Stromal cell of bone marrow (primary cell): ENCODE results near the gene TICAM2.

Experiments used
- DNase-seq: peaks from one replicate; pipeline ENCODE4 v3.0.0-alpha.2; 2012; ENCODE audit warnings: low read depth

The TICAM2 gene

GRCh38 chr5:115531787-115532367 lies 70.4 kb downstream of the TICAM2 start:
- no peak for DNase-seq

GRCh38 chr5:115531380-115531779 lies 70.9 kb downstream of the TICAM2 start:
- DNase-seq: no peak

- DNase-seq: peak; percentile 37
Measured at GRCh38 chr5:115530426-115530825, 71.9 kb downstream of the TICAM2 start.
